Cardiac septum (tissue), 1 donor: ENCODE data around the gene FAM120A. TPM values are rescaled to one million over a fixed set of nuclear protein-coding genes. Genes with fewer than 3 reads are reported as not detected.

Experiments used
- DNase-seq: peaks from one replicate; pipeline ENCODE4 v3.0.0-alpha.2; 2020; ENCODE audit warnings: low spot score
- intact Hi-C: fragments of 100-400 bp; cut with DNase I; formaldehyde crosslinking; loops from one replicate; pipeline ENCODE4 v1.14.0; 2022
- total RNA-seq: library from RNA; stranded (reverse); fragmentation: NEBNext Ultra II Directional; extraction: Animal tissue kit (Norgen Biotek cat#: 25700); gene quantifications from one replicate; pipeline ENCODE4 v1.2.1, GENCODE V29; 2021
- donor health status: DM: no; HTN: no; CAD: no.

Gene FAM120A
- total RNA-seq, 1 donor from 2014 or later: 116 TPM

- no peak for DNase-seq
- intact Hi-C loops: no loop called here
Observed at GRCh38 chr9:93585259-93585658, 133.8 kb downstream of the FAM120A start.

- intact Hi-C loops: no loop called here
- peak; percentile 61 for DNase-seq
Observed at GRCh38 chr9:93585695-93586094, 134.2 kb downstream of the FAM120A start.

- DNase-seq: peak; percentile 74
- intact Hi-C loops: no loop called here
Observed at GRCh38 chr9:93586290-93587057, 135.0 kb downstream of the FAM120A start.

- intact Hi-C loops: no loop called here
- peak; percentile 46 for DNase-seq
Observed at GRCh38 chr9:93587284-93587650, 135.8 kb downstream of the FAM120A start.

- intact Hi-C loops: no loop called here
Observed at GRCh38 chr9:93587651-93588347, 136.3 kb downstream of the FAM120A start.

DNA sequence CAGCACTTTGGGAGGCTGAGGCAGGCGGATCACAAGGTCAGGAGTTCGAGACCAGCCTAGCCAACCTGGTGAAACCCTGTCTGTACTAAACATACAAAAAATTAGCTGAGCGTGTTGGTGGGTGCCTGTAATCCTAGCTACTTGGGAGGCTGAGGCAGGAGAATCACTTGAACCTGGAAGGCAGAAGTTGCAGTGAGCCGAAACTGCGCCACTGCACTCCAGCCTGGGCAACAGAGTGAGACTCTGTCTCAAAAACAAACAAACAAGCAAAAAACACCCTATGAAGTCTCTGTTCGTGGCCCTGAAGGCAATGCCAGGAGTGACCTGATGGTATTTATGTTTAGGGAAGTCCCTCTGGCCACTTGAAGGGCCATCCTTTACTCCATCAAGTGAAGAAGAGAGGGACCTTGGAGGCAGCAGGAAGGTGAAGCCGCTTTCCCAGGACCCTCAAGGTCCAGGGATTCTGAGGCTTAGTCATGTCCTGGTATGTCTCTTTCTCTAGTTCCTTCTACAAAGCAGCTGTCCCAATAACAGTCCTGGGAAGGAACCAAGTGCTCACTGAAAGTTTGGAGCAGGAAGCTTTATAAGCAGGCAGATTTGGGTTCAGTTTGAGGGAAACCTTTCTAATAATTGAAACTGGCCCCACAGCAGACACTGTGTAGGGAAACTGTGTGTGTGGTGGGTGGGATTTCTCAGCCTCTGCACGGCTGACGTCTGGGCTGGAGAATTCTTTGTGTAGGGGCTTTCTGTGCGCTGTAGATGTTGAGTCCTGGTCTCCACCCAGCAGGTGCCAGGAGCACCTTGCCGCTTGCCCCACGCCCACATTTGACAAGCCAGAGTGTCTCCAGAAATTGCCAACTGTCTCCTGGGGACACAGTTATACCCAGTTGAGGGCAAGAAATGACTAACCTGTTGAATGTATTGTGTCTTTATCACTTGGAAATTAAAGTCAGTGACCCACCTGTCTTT lies 137.4 kb downstream of the FAM120A start:
- peak; percentile 14 for DNase-seq
- intact Hi-C loops: no loop called here

More at GRCh38 chr9:93587651-93588347, 136.3 kb downstream of the FAM120A start:
- DNase-seq: peak; percentile 58

GRCh38 chr9:93589688-93590087 lies 138.2 kb downstream of the FAM120A start:
- peak; percentile 68 for DNase-seq
- intact Hi-C loops: no loop called here

- peak; percentile 20 for DNase-seq
- intact Hi-C loops: no loop called here
Observed at GRCh38 chr9:93590609-93591234, 139.2 kb downstream of the FAM120A start.

GRCh38 chr9:93591301-93592007 lies 140.0 kb downstream of the FAM120A start:
- intact Hi-C loops: no loop called here
- no peak for DNase-seq

- DNase-seq: no peak
- intact Hi-C loops: no loop called here
Observed at GRCh38 chr9:93592008-93592642, 140.6 kb downstream of the FAM120A start.

DNA sequence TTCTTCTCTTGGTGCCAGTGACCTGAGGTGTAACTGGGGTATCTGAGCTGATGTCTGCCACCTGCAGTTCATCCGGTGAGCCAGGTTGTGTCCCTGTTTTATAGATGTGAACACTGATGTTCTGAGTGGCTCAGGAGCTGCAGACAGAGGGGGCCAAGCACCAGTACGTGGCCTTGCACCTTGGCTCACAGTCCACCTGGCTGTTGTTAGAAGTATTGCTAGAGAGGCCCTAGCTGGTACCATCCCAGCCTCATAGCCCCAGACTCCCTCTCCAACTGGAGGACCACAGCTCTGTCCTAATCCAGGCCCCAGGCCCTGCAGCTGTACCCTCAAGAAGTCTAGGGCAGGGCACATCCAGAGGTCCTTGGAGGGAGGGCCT lies 141.1 kb downstream of the FAM120A start:
- intact Hi-C loops: no loop called here

GRCh38 chr9:93593144-93593658 lies 141.7 kb downstream of the FAM120A start:
- peak; percentile 27 for DNase-seq
- intact Hi-C loops: no loop called here

More for the DNA sequence above, 141.1 kb downstream of the FAM120A start:
- DNase-seq: no peak

- intact Hi-C loops: no loop called here
- DNase-seq: no peak
Observed at GRCh38 chr9:93594041-93594756, 142.7 kb downstream of the FAM120A start.

DNA sequence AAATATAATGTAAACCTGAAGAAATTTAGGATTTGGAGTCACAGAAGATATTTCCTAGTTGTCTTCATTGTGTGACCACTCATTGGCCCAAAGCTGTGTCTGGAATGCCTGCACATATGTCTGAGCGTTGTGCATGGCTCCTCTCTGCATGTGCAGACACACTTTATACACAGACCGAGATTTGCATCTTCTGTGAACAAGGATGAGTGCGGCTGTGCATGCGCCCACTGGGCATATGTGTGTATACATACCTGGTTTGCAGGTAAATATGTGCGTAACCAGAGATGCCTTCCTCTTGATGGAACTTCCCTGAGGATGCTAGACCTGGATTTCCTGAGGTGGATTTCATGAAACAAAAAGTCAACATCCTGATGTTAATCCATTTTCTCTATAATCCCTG lies 144.0 kb downstream of the FAM120A start:
- DNase-seq: no peak
- intact Hi-C loops: no loop called here

DNA sequence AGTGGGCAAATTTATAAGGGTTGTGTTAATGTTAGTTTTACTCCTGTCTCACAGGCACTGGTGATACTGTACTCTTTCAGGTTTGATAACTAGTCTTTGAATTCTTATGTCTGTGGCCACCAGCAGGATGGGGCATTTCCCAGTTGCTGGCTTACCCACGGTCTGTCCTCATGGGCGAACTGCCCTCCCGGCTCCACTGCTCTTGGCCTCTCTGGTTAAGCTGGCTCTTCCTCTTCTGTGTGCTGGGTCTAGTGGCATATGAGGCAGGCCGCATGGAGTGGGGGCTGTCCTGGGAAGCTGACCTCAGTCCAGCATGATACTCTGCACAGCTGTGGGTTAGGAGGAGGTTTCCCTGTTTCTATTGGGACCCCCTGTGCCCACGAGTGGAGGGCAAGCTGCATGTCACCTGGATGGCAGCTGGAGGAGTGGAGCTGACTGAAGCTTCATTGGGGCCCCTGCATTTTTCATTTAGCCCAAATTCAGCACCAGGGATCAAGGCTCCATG lies 144.4 kb downstream of the FAM120A start:
- intact Hi-C loops: no loop called here
- no peak for DNase-seq

DNA sequence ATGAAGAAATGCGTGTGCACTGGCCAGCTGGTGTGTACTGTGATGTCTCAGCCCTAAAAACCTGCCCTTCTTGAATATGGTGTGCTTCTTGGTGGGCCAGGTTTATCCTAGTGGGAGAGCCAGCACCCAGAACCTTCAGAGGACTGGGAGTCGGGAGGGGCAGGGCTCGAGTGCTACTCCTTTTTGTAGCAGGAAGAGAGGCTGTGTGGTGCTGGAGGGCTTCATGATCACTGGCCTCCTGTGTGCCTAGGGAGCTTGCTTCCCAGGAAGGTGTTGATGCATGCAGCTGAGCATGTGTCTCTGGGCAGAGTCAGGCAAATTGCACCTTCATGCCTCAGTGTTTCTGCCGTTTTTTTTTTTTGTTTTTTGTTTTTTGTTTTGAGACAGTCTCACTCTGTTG lies 144.9 kb downstream of the FAM120A start:
- intact Hi-C loops: no loop called here
- no peak for DNase-seq

DNA sequence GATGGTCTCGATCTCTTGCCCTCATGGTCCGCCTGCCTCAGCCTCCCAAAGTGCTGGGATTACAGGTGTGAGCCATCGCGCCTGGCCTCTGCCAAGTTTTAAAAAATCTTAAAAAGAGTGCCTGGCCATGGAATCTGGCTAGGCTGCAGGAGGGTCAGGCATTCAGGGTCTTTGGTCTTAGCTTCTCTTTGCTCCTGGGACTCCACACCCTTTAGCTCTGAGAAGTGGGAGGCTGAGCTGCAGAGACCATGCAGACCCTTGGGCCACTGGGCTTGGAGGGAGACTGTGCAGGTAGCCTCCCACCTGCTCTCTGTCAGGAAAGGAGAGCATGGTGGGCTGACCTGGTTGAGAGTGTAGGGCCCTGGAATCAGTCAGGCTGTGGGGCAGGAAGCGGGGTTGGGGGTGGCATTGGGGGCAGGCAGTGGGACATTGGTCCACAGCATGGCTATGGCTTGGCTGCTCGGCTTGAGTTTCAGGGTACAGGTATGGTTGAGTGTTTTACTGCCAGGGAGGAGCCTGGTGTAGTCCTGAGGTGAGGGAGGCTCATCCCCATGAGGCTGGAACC lies 145.7 kb downstream of the FAM120A start:
- no peak for DNase-seq

More for the DNA sequence above, 145.7 kb downstream of the FAM120A start:
- intact Hi-C loops: no loop called here
